HG02571 (cell line): Measurements from ENCODE around the gene BEAN1.
A peak's percentile ranks its signal among the peaks of the same experiment; 100 is the strongest.

Source experiments
- ATAC-seq: cut with Tn5 transposase; IDR thresholded peaks from one replicate; pipeline ENCODE4 v1.9.1; 2021; ENCODE audit warnings: mild to moderate bottlenecking, moderate library complexity; ENCODE audit not compliant: unreplicated experiment

Gene BEAN1

GRCh38 chr16:66395806-66396555, 31.1 kb upstream of the BEAN1 start:
- ATAC-seq = no peak

GRCh38 chr16:66397736-66398433, 29.2 kb upstream of the BEAN1 start:
- ATAC-seq = no peak

GRCh38 chr16:66399031-66399430, 28.1 kb upstream of the BEAN1 start:
- no peak for ATAC-seq

GRCh38 chr16:66399930-66400329, 27.2 kb upstream of the BEAN1 start:
- no peak for ATAC-seq

- no peak for ATAC-seq
Observed at GRCh38 chr16:66400503-66401380, 26.4 kb upstream of the BEAN1 start.

GRCh38 chr16:66401610-66402009, 25.5 kb upstream of the BEAN1 start:
- ATAC-seq = no peak

GRCh38 chr16:66402166-66402565, 24.9 kb upstream of the BEAN1 start:
- ATAC-seq = no peak

- no peak for ATAC-seq
Observed at GRCh38 chr16:66402591-66403230, 24.4 kb upstream of the BEAN1 start.

- ATAC-seq = no peak
Observed at GRCh38 chr16:66403531-66404145, 23.5 kb upstream of the BEAN1 start.

GRCh38 chr16:66405057-66405783, 21.9 kb upstream of the BEAN1 start:
- ATAC-seq = no peak

GRCh38 chr16:66406534-66407221, 20.4 kb upstream of the BEAN1 start:
- ATAC-seq = peak; percentile 78

GRCh38 chr16:66408163-66409048, 18.7 kb upstream of the BEAN1 start:
- no peak for ATAC-seq

- ATAC-seq = no peak
Observed at GRCh38 chr16:66409156-66409555, 17.9 kb upstream of the BEAN1 start.

- no peak for ATAC-seq
Observed at GRCh38 chr16:66412182-66412581, 14.9 kb upstream of the BEAN1 start.

- no peak for ATAC-seq
Observed at GRCh38 chr16:66414891-66415290, 12.2 kb upstream of the BEAN1 start.

GRCh38 chr16:66416136-66416535, 11.0 kb upstream of the BEAN1 start:
- ATAC-seq = no peak

GRCh38 chr16:66416939-66417700, 10.0 kb upstream of the BEAN1 start:
- no peak for ATAC-seq
